ENCODE data around the gene TLE5.
"Not testable (repeated sequence)": the region's sequence is repeated elsewhere in the genome, so short reads cannot be mapped to it uniquely, and the experiment has no call there.

The TLE5 gene

DNA sequence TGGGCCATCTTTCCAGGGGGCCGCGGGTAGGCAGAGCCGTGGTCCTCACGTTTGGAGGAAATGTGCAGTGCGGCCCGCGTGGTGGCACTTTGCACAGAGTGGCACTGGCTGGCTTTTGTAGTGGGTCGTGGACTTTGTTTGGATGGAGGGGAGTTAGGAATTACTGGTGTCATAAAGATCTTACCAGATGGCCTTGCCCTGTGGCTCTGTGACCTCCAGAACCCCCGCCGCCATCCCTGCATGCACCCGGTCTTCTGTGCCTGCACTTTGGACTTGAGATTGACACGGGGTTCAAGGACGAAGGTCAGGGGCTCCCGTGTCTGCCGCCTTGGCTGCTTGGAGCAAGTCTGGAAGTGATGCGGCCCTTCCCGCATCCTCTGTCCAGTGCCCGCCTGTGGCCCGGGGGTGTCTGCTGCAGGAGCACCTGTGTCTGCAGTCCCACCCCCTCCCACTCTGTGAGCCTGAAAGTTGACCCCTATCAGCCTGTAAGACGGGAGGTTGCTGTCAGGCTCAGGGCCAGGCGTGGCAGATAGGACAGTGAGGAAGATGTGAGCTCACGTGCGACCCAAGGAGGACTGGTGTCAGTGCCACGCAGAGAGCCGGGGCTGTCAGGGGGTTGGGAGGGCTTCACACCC lies 34.1 kb upstream of the TLE5 start:
- DNase-seq, result no peak

DNA sequence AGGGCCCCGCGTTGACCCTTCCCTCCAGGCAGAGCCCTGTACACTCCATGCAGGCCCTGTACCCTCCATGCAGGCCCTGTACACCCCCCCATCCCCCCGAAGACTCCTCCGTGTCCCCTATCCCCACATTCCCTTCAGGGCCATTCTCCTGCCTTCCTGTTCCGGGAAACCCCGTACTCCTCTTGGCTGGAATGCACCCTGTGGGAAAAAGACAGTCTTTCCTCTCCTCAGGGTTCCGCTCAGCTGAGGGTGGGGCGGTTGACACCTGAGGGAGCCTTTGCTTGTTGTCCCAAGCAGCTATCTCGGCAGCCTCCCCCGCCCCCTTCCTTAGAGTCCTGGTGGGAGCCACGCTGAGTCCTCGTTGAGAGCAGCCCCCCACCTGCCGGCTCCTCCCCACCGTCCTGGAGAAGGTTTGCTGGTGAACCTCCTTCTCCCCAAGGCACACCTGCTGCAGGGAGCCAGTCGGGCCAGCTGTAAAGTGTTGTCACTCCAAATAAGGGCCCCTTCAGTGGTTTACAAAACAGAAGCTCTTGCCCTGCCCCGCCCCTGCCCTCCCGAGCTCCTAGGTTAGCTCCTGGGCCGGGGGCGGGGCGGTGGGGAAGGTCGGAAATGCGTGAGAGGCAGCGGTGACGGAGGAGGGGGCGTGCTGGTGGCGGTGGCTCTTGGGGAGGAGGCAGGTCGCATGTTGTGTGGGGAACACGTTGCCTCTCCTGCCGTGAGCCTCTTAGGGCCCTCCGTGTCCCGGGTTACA lies 33.3 kb upstream of the TLE5 start:
- DNase-seq, result peak; percentile 54

DNA sequence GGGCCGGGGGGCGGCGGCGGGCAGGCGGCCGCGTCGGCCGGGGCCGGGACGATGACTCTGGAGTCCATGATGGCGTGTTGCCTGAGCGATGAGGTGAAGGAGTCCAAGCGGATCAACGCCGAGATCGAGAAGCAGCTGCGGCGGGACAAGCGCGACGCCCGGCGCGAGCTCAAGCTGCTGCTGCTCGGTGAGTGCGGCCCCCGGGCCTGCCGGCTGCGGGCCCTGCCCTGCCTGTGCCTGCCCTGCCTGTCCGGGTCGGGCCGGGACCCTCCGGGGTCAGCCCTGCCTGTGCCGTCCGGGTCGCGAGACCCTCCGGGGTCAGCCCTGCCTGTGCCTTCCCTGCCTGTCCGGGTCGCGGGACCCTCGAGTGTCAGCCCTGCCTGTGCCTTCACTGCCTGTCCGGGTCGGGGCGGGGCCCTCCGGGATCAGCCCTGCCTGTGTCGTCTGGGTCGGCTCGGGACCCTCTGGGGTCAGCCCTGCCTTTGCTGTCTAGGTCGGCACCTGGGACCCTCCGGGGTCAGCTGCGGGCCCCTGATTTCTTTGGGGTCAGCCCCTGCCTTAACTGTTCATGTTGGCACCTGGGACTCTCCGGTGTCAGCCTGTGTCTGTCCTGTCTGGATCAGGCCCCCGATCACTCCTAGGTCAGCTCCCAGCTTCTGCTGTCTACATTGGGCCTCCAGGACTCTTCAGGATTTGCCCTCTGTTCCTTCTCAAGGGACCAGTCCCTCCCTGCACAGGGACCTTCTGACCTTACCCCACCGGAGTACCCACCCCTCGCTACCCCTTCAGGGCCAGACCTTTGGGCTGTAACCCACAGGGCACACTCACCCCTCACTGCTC lies 32.5 kb upstream of the TLE5 start:
- DNase-seq, result peak; percentile 25

DNA sequence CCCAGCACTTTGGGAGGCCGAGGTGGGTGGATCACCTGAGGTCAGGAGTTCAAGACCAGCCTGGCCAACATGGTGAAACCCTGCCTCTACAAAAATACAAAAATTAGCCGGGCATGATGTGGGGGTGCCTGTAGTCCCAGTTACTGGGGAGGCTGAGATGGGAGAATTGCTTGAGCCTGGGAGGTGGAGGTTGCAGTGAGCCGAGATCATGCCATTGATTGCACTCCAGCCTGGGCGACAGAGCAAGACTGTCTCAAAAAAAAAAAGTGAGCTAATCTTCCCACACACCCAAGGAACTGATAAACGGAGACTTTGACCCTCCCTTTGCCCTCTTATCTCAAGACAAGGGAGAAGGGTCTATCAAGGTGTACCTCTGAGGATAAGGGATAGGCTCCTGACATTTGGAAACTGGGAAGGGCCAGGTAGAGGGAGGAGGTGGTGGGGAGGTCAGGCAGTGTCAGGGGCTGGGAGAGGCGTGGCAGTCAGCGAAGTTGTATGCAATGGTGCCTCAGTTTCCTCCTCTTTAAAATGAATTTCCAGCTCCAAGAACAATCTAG lies 27.1 kb upstream of the TLE5 start:
- not testable (repeated sequence) for DNase-seq

DNA sequence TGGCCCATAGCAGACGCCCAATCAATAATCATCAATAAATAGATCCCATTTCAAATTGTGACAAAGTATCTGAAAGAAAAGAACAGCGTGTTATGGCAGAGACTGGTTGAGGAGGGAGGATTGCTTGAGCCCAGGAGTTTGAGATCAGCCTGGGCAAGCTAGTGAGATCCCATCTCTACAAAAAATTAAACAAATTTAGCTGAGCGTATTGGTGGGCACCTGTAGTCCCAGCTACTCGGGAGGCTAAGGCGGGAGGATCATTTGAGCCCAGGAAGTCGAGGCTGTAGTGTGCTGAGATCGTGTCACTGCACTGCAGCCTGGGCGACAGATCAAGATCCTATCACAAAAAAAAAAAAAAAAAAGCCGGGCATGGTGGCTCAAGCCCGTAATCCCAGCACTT lies 25.5 kb upstream of the TLE5 start:
- no peak for DNase-seq

DNA sequence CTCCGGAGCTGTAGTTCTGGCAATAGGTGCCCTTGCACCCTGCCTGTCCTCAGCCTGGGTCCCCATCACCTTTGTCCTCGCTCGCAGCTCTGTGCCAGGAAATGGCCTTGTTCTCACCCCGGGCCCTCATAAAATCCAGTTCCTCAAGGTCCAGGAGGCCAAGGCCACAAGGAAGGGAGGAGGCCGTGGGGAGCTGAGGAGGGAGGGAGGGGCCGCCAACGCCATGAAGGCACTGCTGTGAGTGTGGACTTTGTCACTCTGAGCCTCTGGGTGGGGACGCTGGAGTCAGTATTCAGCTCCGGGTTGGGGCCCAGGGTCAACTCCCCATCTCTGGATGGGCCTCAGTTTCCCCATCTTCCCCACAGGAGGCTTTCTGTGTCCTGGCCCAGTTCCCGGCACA lies 22.6 kb upstream of the TLE5 start:
- DNase-seq, result no peak

DNA sequence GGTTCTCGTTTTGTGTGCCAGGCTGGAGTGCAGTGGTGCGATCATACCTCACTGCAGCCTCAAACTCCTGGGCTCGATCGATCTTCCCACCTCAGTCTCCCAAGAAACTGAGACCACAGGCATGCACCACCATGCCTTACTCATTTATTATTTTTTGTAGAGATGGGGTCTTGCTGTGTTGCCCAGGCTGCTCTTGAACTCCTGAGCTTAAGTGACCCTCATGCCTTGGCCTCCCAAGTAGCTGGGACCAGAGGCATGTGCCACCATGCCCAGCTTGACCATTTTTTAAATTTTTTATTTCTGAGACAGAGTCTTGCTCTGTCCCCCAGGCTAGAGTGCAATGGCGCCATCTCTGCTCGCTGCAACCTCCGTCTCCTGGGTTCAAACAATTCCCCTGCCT lies 21.7 kb upstream of the TLE5 start:
- DNase-seq, result no peak

DNA sequence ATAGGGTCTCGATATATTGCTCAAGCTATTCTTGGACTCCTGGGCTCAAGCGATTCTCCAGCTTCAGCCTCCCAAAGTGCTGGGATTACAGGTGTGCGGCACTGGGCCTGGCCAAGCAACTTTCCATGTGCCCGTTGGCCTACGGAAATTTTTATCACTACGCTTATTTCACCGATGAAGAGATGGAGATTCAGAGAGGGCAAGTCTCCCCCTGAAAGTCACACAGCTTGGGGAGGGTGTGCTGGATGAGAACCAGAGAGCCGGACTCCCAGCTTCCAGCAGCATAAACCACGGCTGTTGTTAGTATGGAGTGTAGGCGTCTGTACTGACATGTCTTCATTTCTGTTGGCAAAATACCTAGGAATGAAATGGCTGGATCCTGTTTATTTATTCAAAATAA lies 20.0 kb upstream of the TLE5 start:
- DNase-seq, result no peak

DNA sequence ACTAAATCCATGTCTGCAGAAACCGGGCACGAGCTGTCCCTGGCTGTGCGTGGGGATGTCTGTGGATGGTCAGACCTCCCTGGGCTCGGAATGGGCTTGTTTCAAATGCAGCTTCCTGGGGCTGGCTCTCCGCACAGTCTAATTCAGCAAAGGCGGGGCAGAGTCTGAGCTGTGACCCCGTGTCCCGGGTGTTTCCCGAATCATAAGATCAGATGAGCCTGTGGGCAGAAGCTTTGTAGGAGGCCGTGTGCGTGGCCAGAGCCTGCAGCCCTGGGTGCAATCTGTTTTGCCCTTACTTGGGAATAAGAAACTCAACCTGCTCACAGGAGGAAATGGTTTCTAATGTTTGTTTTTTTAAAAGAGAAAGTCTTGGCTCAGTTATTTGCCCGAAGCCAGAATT lies 18.0 kb upstream of the TLE5 start:
- DNase-seq, result no peak

DNA sequence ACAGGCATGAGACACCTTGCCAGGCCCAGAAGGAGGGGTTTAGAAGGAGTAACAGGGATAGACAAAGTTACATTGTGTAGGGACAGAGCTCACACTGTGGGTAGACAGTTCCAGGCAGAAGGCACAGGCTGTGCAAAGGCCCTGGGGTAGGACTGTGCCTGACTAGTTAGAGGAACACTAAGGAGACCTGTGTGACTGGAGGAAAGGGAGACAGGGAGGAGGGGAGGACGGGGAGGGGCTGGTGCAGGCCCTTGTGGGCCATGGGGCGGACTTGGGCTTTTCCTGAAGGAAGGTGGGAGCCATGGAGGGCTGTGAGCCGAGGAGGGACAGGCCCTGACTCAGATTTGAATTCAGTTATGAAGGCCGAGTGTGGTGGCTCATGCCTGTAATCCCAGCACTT lies 17.3 kb upstream of the TLE5 start:
- no peak for DNase-seq

DNA sequence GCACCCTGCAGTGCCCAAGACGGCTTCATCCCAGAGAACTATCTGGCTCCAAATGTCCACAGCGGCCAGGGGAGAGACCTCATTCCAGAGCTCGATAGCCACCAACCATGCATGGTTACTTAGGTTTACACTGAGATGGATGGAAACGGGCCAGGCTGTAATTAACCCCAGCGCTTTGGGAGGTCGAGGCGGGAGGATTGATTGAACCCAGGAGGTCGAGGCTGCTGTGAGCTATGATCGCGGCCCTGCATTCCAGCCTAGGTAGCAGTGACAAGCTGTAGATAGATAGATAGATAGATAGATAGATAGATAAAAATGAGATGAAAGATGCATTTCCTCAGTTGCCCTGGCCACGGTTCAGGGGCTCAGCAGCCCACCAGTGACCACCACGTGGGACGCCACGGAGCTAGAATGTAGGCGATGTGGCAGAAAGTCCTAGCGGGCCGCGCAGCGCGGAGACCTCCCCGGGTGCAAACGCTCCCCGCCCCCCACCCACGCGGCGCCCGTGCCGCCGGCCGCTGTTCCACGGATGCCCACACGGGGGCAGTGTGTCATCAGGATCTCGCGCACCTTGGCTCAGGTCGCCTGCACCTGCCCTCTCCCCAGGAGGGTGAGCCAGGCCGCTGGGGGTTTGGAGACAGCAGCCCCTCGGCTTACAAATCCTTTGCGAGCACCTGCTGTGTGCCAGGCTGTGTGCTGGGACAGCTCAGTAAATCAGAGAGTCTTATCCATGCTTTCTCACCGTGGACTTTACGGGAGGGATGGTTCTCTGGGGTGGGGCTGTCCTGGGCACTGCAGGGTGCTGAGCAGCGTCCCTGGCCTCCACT lies 13.5 kb upstream of the TLE5 start:
- DNase-seq, result peak; percentile 79

DNA sequence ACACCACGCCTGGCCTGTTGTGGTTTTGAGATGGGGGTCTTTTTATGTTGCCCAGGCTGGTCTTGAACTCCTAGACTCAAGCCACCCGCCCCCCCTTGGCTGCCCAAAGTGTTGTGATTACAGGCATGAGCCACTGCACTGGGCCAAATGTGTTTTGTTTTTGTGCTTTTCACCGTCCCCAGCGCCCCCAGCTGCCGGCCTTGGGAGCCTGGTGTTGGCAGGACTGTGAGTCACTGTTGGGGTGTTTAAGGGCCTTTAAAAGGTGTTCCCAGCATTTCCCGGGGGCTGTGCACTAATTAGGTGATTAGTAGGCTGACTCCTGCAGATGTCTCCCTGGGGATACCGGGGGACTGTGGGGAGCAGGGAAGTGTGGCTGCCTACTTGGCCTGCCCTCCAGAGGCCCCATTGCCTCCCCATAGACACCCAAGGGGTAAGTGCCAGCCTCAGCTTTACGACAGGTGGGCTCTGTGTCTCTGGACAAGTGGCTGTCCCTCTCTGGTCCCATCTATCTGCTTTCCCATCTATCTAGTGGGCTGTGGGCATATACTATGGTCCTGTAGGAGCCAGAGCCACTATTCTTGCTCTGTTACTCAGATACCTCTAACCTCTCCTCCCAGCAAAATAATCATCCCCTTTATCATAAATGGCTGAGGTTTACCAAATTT lies 11.8 kb upstream of the TLE5 start:
- no peak for DNase-seq

DNA sequence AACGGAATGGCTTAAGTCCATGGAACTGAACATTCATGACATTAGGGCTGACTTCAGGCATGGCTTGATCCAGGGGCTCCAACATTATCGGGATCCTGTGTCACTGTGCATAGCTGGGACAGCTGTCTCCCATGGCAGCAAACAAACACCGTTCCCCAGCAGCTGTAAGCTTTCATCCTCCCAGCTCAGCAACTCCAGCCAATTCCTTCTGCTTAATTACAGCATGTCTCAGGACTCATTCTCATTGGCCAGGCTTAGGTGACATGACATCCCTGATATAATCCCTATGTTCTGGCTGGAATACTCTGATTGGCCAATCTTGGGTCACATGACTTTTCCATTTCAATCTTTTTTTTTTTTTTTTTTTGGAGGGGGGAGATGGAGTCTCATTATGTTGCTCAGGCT lies 10.9 kb upstream of the TLE5 start:
- no peak for DNase-seq

DNA sequence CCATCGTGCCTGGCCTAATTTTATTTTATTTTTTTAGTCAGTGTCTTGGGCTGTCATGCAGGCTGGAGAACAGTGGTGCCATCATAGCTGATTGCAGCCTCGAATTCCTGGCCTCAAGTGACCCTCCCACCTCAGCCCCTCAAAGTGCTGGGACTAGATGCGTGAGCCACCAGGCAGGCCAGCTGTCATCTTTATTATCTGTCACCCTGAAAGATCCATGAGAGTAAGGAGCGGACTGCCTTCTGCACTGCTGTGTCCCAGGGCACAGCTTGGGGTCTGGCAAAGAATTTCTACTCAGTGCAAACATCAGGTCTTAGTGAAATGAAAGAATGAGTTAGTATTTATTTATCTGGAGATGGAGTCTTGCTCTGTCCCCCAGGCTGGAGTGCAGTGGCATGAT lies 9.5 kb upstream of the TLE5 start:
- no peak for DNase-seq

DNA sequence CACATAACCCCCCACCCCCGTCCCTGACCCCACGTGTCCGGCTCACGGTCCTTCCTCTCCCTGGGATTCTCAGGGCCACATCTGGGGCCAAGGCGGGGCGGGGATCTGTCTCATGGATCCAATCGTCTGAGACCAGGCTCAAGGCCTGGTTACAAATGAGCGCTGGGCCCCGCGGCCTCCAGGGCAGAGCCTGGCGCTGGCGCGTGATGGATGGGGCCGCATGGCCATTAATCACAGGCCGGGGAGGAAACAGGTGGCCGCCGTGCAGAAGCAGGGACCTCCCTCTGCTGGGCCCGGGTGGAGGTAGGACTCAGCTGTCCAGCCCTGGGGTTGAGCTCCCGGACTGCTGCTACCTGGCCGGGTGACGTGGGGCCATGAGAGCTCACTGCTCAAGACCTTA lies 5.8 kb upstream of the TLE5 start:
- DNase-seq, result no peak

DNA sequence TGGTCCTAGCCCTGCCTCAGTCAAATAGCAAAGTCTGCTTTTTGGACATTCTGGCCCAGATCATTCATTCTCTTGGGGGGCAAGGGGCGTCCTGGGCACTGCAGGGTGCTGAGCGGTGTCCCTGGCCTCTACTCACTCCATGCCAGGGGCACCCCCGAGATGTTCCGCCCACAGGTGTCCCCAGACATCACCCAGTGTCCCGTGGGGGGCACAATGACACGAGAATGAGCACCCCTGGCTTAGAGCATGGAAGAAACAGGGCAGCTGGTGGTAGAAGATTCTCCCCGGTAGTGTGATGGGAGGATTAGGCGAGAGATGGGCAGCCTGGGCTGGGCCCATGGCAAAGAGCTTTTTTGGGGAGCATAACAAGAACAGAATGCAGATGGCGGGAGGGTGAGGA lies 5.3 kb upstream of the TLE5 start:
- no peak for DNase-seq

DNA sequence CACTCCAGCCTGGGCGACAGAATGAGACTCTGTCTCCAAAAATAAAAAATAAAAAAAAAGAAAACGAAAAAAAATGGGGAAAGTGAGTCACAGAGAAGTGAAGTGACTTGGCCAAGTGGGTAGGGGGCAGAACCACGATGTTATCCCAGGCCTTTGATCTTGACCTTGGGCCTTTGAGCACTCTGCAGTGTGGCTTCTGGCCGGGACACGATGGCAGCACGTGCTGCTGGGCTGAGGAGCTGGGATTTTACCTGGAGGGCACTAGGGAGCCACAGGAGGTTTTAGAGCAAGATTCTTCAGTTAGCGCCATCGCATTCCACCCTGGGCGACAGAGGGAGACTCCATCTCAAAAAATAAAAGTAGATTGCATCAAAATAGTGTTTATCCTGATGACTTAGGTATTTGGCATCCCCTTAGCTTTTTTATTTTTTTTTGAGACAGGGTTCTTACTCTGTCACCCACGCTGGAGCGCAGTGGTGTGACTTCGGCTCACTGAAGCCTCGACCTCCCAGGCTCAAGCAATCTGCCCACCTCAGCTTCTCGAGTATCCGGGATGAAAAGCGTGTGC lies 4.3 kb upstream of the TLE5 start:
- no peak for DNase-seq

DNA sequence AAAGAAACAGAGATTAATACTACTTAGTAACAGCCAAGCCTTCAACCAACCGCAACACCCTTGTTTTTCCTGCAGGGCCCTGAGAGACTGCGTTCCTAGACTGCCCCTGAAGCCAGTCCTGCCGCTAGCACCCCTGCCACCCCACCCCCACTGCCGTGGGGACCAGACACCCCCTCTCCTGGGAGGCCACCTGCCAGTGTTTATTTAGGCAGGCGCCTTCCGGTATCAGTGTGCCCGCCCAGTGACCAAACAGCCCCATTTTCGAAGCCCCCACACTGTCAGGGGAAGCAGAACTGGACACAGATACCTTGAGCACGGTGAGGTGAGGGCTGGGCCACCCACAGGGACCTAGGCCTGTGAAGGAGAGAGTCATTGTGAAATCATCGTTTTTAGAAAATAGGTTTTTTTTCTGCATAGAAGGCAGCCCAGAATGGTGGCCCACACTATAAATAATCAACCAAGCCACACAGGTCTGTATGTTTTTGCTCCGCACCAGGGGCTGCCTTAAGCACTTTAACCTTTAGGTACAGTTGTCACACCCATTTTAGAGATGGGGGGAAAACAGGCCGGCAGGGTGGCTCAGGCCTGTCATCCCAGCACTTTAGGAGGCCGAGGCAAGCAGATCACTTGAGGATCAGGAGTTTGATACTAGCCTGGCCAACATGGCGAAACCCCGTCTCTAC lies 3.5 kb upstream of the TLE5 start:
- no peak for DNase-seq

DNA sequence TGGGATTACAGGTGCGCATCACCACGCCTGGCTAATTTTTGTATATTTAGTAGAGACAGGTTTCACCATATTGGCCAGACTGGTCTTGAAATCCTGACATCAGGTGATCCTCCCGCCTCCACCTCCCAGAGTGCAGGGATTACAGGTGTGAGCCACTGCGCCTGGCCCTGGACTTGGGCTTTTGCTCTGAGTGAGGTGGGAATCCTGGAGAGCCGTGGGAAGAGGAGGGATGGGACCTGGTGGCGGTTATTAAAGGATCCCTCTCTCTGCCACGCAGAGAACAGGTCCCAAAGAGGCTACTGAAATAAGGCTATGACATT lies 1.7 kb upstream of the TLE5 start:
- DNase-seq, result no peak

DNA sequence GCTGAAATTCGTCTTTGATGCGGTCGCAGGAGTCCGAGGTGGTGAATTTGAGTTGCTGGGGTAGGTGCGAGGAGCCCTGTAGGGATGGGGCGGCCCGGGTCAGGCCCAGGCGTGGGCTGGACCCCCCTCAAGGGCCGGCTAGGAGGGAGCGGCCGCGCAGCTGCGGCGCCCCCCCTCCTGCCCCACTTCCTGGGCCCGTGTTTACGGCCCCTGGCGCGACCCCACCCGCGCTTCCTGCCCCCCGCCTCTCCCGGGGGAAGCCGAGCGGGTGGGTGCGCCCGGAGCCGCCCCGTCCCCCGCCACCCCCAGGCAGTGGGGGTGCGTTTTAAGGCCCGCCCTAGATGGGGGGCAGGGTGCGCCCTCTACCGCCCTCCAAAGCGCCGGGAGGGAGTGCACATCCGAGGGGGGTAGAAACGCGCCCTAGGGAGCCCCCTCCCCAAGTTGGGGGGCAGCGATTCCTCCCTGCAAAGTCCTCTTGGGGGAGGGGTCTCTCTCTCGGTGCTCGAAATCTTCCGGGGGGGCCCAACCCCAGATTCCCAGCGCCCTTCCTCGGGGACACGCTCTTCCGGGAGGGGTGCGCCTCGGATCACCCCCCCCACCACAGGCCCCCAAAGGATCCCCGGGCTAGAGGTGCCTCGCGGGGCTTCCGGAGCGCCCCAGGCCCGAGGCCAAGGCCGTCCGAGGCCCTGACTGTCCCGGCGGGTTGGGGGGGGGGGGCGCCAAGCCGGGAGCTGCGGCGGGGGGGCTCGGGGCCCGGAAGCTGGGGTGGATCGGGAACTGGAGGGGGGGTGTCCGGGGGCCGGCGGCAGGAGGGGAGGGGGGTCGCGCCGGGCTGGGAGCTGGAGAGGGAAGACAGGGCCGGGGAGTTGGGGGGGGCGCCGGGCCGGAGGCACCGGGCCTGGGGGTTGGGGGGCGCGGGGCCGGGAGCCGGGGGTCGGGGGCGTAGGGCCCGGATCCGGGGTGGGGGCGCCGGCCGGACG lies 823 bp downstream of the TLE5 start:
- DNase-seq, result peak; percentile 54

Data from stimulated activated CD4-positive, alpha-beta T cell treated with anti-CD3 and anti-CD28 coated beads, Interleukin-12 subunit alpha, Interleukin-12 subunit beta, amount 100 ng/mL, for 4 hours (primary cell).